Activated naive CD4-positive, alpha-beta T cell treated with anti-CD3 and anti-CD28 coated beads, Interleukin-2, amount 50 U/mL, for 24 hours (primary cell): Measurements from ENCODE around the gene NMNAT3.

ENCODE experiments used
- H3K27ac Mint-ChIP-seq: one replicate; pipeline ENCODE4 v1.8.0; 2021; ENCODE audit warnings: mild to moderate bottlenecking, mixed read lengths
- H3K27me3 Mint-ChIP-seq: one replicate; pipeline ENCODE4 v1.8.0; 2021; ENCODE audit warnings: mixed read lengths
- H3K36me3 Mint-ChIP-seq: one replicate; pipeline ENCODE4 v1.8.0; 2021; ENCODE audit warnings: mixed read lengths
- H3K4me1 Mint-ChIP-seq: one replicate; pipeline ENCODE4 v1.8.0; 2021; ENCODE audit warnings: mixed read lengths
- H3K4me3 Mint-ChIP-seq: one replicate; pipeline ENCODE4 v1.8.0; 2021; ENCODE audit warnings: mild to moderate bottlenecking, mixed read lengths
- H3K9me3 Mint-ChIP-seq: one replicate; pipeline ENCODE4 v1.8.0; 2021; ENCODE audit warnings: mixed read lengths

NMNAT3 gene

GRCh38 chr3:139519998-139520737 is 157.6 kb downstream of the NMNAT3 start:
- no peaks in the 10 kb centered on the region for H3K36me3 Mint-ChIP-seq
- H3K4me1 Mint-ChIP-seq, result no peaks in the 10 kb centered on the region
- no peak overlapping the region for H3K27ac Mint-ChIP-seq
- no peaks in the 10 kb centered on the region for H3K9me3 Mint-ChIP-seq
- no peak overlapping the region for H3K4me3 Mint-ChIP-seq
- H3K27me3 Mint-ChIP-seq, result no peaks in the 10 kb centered on the region

GRCh38 chr3:139518926-139519842 is 158.6 kb downstream of the NMNAT3 start:
- H3K27ac Mint-ChIP-seq, result no peak overlapping the region
- H3K4me1 Mint-ChIP-seq, result no peaks in the 10 kb centered on the region
- no peaks in the 10 kb centered on the region for H3K27me3 Mint-ChIP-seq
- no peak overlapping the region for H3K4me3 Mint-ChIP-seq
- H3K9me3 Mint-ChIP-seq, result no peaks in the 10 kb centered on the region
- no peaks in the 10 kb centered on the region for H3K36me3 Mint-ChIP-seq

- no peaks in the 10 kb centered on the region for H3K9me3 Mint-ChIP-seq
- no peak overlapping the region for H3K4me3 Mint-ChIP-seq
- no peaks in the 10 kb centered on the region for H3K36me3 Mint-ChIP-seq
- no peaks in the 10 kb centered on the region for H3K4me1 Mint-ChIP-seq
- H3K27me3 Mint-ChIP-seq, result no peaks in the 10 kb centered on the region
- no peak overlapping the region for H3K27ac Mint-ChIP-seq
Observed at GRCh38 chr3:139518306-139518705, 159.5 kb downstream of the NMNAT3 start.

GRCh38 chr3:139517321-139518065 is 160.3 kb downstream of the NMNAT3 start:
- Mint-ChIP-seq H3K4me3 (no peak overlapping the region), H3K4me1 (no peaks in the 10 kb centered on the region), H3K27ac (no peak overlapping the region), H3K9me3 (no peaks in the 10 kb centered on the region), H3K27me3 (no peaks in the 10 kb centered on the region), H3K36me3 (no peaks in the 10 kb centered on the region)

GRCh38 chr3:139514741-139515140 is 163.0 kb downstream of the NMNAT3 start:
- Mint-ChIP-seq H3K27ac (no peak overlapping the region), H3K4me3 (no peak overlapping the region), H3K27me3 (no peaks in the 10 kb centered on the region), H3K4me1 (no peaks in the 10 kb centered on the region), H3K9me3 (no peaks in the 10 kb centered on the region), H3K36me3 (no peaks in the 10 kb centered on the region)
